ENCODE data around the gene ZMYM2.

GRCh38 chr13:20054586-20054985, 96.1 kb downstream of the ZMYM2 start:
- TF ChIP-seq CTCF (conservative IDR thresholded peaks at IDR 0.05; ENCODE audit: low read length): no peak
- TF ChIP-seq EZH2phosphoT487 (IDR thresholded peaks at IDR 0.05; ENCODE audit: borderline replicate concordance): no peak

All from Loucy (cell line).